ENCODE measurements around the gene THSD7A.

DNA sequence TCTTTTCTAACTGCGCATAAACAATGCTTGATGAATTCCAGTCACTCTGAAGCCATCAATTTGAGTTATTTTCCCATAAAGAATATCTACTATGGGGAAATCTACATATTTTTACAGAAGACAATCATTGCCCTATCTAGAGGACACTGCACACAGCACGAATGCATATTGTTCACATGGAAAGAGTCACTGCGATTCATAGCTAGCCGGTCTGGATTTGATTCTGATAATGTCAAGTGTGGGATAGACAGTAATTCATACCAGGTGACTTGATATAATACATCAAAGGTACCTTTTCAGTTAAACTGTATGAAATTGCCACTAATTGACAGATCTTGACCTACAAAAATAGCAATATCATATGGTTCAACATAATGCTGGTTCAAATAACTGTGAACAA lies 255.7 kb downstream of the THSD7A start:
- TF ChIP-seq CTCF (IDR thresholded peaks at IDR 0.05; ENCODE audit: insufficient read depth, low read depth, low read length) (no peak), EZH2 (IDR thresholded peaks at IDR 0.05; ENCODE audit: insufficient read depth, low read length) (no peak)
